HepG2 (cell line): ENCODE results near the gene GALNT10. TPM values are rescaled to one million over a fixed set of nuclear protein-coding genes. Genes with fewer than 3 reads are reported as not detected.

Experiments
- ATAC-seq: fragments of 200-7000 bp; cut with Tn5 transposase; 3 replicates; pipeline ENCODE4 v1.9.1; 2020; ENCODE audit warnings: mild to moderate bottlenecking, moderate library complexity
- BruUV-seq: library from RNA; stranded (reverse); fragments of 400-500 nt; replicated peaks from 2 replicates; lab custom pipeline; 2021; lab: Mats Ljungman, UMichigan
- CTCF ChIA-PET: fragments of 300-600 bp; formaldehyde crosslinking; extraction: SDS; loops from one replicate; lab custom pipeline; 2021; ENCODE audit warnings: low total read pairs, inconsistent platforms, low intra/inter-chr PET ratio; lab: Yijun Ruan, JAX
- POLR2A ChIA-PET: fragments of 350-600 bp; sonication (Branson Sonifier 250); formaldehyde crosslinking; loops from one replicate; lab custom pipeline; 2020; ENCODE audit warnings: antibody characterized with exemption, inconsistent platforms; lab: Yijun Ruan, JAX
- DNase-seq: peaks from one replicate; pipeline ENCODE4 v3.0.0-alpha.2; 2015; ENCODE audit warnings: low spot score
- FAIRE-seq: peaks from 3 replicates; lab custom pipeline; 2011; peaks lifted over from hg19 to GRCh38; lab: Jason Lieb, UNC
- H2AFZ ChIP-seq: one replicate; pipeline ENCODE4 v1.6.1; 2011; ENCODE audit warnings: low read length, inconsistent platforms
- H3K27ac ChIP-seq: fragments of 300-600 bp; 3 replicates; pipeline ENCODE4 v1.8.0; 2011; ENCODE audit warnings: mixed run types, mild to moderate bottlenecking, mixed read lengths, low read length, inconsistent platforms; ENCODE audit not compliant: insufficient read depth; ENCODE audit errors: extremely low read length
- H3K27me3 ChIP-seq, 2 experiments: fragments of 200-600 bp in 1 of 2; 2 replicates in 1 of 2; 3 replicates in 1 of 2; pipeline versions ENCODE4 v1.6.0 to v1.8.0; 2011; ENCODE audit warnings: low read length in 2 of 2, mild to moderate bottlenecking in 2 of 2, moderate library complexity in 2 of 2, inconsistent platforms in 1 of 2; ENCODE audit not compliant: insufficient read depth in 2 of 2, control insufficient read depth in 1 of 2
- H3K36me3 ChIP-seq, 2 experiments: fragments of 200-600 bp in 1 of 2; replicated peaks in 1 of 2; 2 replicates in 1 of 2; 3 replicates in 1 of 2; pipeline versions ENCODE4 v1.5.1 to v1.8.0; 2011; ENCODE audit warnings: low read length in 2 of 2, inconsistent platforms in 1 of 2; ENCODE audit not compliant: insufficient read depth in 2 of 2, control insufficient read depth in 1 of 2
- H3K4me1 ChIP-seq: 2 replicates; pipeline ENCODE4 v1.5.1; 2012; ENCODE audit warnings: low read length, inconsistent platforms; ENCODE audit not compliant: insufficient read depth
- H3K4me2 ChIP-seq: 2 replicates; pipeline ENCODE4 v1.6.0; 2011; ENCODE audit warnings: low read depth, low read length, inconsistent platforms
- H3K4me3 ChIP-seq, 3 experiments: fragments of 200-600 bp in 1 of 3; sonication (generic), shearing (Covaris generic) in 1 of 3; replicated peaks in 1 of 3; 2 replicates each; pipeline ENCODE4 v1.5.1; 2011 to 2016; ENCODE audit warnings: low read length in 3 of 3, inconsistent platforms in 2 of 3, low read depth in 2 of 3, mild to moderate bottlenecking in 2 of 3, control low read depth in 1 of 3, mixed read lengths in 1 of 3; ENCODE audit not compliant: insufficient read depth in 1 of 3
- H3K79me2 ChIP-seq: one replicate; pipeline ENCODE4 v1.6.1; 2011; ENCODE audit warnings: low read length, inconsistent platforms; ENCODE audit not compliant: insufficient read depth
- H3K9ac ChIP-seq: 2 replicates; pipeline ENCODE4 v1.6.0; 2011; ENCODE audit warnings: mild to moderate bottlenecking, low read depth, low read length, inconsistent platforms; ENCODE audit not compliant: insufficient read depth
- H3K9me3 ChIP-seq: 2 replicates; pipeline ENCODE4 v1.5.1; 2012; ENCODE audit warnings: mild to moderate bottlenecking, low read length
- H4K20me1 ChIP-seq: 2 replicates; pipeline ENCODE4 v1.6.0; 2011; ENCODE audit warnings: inconsistent platforms, mild to moderate bottlenecking, low read length, moderate library complexity; ENCODE audit not compliant: insufficient read depth
- FOXC1 ChIP-seq: sonication (generic); formaldehyde crosslinking; IDR thresholded peaks from 2 replicates; pipeline ENCODE4 v1.8.0; 2022; ENCODE audit warnings: mild to moderate bottlenecking, missing genetic modification reagents, borderline replicate concordance
- ZKSCAN1 ChIP-seq: fragments of 150-350 bp; IDR thresholded peaks from 2 replicates; pipeline ENCODE4 v1.6.1; 2014; ENCODE audit warnings: low read length
- ZNF629 ChIP-seq: sonication (generic); formaldehyde crosslinking; conservative IDR thresholded peaks from 2 replicates; pipeline ENCODE4 v1.5.0; 2020; ENCODE audit warnings: missing genetic modification reagents
- WGBS: methylation state at CpG from one replicate; pipeline ENCODE4 v1.1.6; 2017; ENCODE audit warnings: low lambda C conversion rate; 5-methylcytosine and 5-hydroxymethylcytosine counted together
- in situ Hi-C: cut with HindIII; loops from 2 replicates; pipeline ENCODE4 v1.10.0; 2017; ENCODE audit warnings: low pct_unique_long_range_greater_than_20kb; ENCODE audit not compliant: extremely low pct_ligation_motif_present
- intact Hi-C: fragments of 100-400 bp; cut with micrococcal nuclease; formaldehyde crosslinking; loops from one replicate; pipeline ENCODE4 v1.10.0; 2022; ENCODE audit not compliant: unreplicated experiment
- polyA plus RNA-seq, 8 experiments: library from polyadenylated mRNA; depleted of rRNA in 3 of 8; stranded (reverse) in 7 of 8; unstranded in 1 of 8; fragments of >200 nt; fragmentation: Illumina TruSeq in 4 of 8; extraction: Trizol in 4 of 8; gene quantifications; 2 replicates each; pipeline versions ENCODE4 v1.2.1 to v1.2.3, GENCODE V29; 2011 to 2016; ENCODE audit warnings: low read depth in 4 of 8, missing spikeins in 1 of 8, mixed read lengths in 1 of 8; ENCODE audit not compliant: insufficient read depth in 1 of 8
- total RNA-seq, 5 experiments: library from RNA; depleted of rRNA; stranded (reverse); fragments of >200 nt; fragmentation: Illumina TruSeq; extraction: Trizol; gene quantifications; 2 replicates each; pipeline ENCODE4 v1.2.3, GENCODE V29; 2016; ENCODE audit warnings: low read depth in 1 of 5
- TF ChIP-seq, protein P1 (sequence below), 2 experiments: fragments of 450-650 bp in 1 of 2; sonication (generic) in 1 of 2; formaldehyde crosslinking in 1 of 2; IDR thresholded peaks; 2 replicates each; pipeline versions ENCODE4 v1.6.1 to v1.8.0; 2016 to 2022; ENCODE audit warnings: antibody characterized with exemption in 1 of 2, mild to moderate bottlenecking in 1 of 2, missing genetic modification reagents in 1 of 2

The GALNT10 gene
- total and polyA plus RNA-seq, 2 of the 13 experiments (the other 11 are each of a cell fraction or from before 2014, with no cell fraction given): 8.1 to 11.2 TPM

DNA sequence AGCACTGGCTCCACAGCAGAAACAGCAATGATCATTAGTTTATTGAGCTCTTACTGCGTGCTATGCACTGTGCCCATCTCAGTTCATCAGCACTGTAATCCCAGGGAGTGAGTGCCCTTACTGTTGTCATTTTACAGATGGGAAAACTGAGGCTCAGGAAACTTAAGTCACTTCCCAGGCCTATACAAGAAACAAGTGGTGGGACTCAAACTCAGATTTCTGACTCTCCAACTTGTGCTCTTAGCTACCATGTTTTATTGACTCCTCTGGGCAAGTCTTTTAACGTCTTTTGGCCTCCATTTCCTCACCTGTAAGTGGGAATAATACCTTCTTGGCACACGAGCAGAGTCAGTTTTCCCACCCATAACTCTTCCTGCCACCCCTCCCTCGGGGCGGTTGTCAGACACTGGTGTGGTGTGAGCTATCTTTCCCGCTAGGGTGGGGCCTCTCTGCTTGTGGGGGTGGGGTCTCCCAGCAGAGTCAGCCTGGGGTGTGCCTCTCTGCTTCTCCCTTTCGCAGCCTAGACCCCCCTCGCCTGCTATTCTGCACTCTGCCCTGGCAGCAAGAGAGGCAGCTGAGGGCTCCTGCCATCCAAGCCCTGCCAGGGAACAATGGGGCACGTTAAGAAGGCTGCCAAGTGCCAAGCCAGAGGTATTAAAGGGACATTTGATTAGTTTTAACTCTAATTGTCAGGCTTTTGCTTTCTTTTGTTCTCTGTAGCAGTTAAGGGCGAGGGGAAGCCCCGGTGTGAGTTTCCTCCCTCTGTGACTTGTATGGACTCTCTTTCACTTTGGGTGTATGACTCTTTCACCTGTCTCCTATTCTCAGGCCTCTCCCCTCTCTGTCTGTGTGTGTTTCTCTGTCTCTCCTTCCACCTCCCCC is 12.1 kb downstream of the GALNT10 start:
- ChIA-PET CTCF (no interaction called here), POLR2A (no interaction called here)
- Histone ChIP-seq H2AFZ (no peak overlapping the region), H3K27me3 (no peaks in the 10 kb centered on the region), H4K20me1 (no peaks in the 10 kb centered on the region), H3K9me3 (no peaks in the 10 kb centered on the region), H3K9ac (no peak overlapping the region), H3K36me3 (peaks cover 0 to 2% of the 10 kb centered on the region in 2 experiments; a peak in 1 of 5 replicates), H3K79me2 (no peaks in the 10 kb centered on the region), H3K4me2 (no peak overlapping the region), H3K27ac (no peak overlapping the region), H3K4me1 (peaks cover 32% of the 10 kb centered on the region), H3K4me3 (no peak overlapping the region)
- no TSS peak for BruUV-seq
- intact Hi-C loops (no loop called here), in situ Hi-C loops (no loop called here)
- 88% methylated on average over 10 of the region's 11 CpGs for WGBS
- DNase-seq (no peak), FAIRE-seq (no peak), ATAC-seq (no peak)
- TF ChIP-seq ZNF629 (0 out of 2 replicates have a peak, but pooled peaks have one; percentile 24), ZKSCAN1 (no peak)

- no peaks in the 10 kb centered on the region for H4K20me1 ChIP-seq
- in situ Hi-C loops (no loop called here), intact Hi-C loops (no loop called here)
- H3K36me3 ChIP-seq: no peaks in the 10 kb centered on the region
- DNase-seq (no peak), FAIRE-seq (no peak), ATAC-seq (no peak)
- BruUV-seq: no TSS peak
- H3K27ac ChIP-seq: no peak overlapping the region
- H3K4me3 ChIP-seq: no peak overlapping the region
- no peaks in the 10 kb centered on the region for H3K79me2 ChIP-seq
- ChIA-PET CTCF (no interaction called here), POLR2A (no interaction called here)
- H3K27me3 ChIP-seq: no peaks in the 10 kb centered on the region
- WGBS: 96% methylated on average over 4 of the region's 4 CpGs
- no peak overlapping the region for H3K9ac ChIP-seq
- H3K4me1 ChIP-seq: peaks cover 26% of the 10 kb centered on the region
- no peak overlapping the region for H2AFZ ChIP-seq
- H3K9me3 ChIP-seq: no peaks in the 10 kb centered on the region
- H3K4me2 ChIP-seq: no peak overlapping the region
- TF ChIP-seq FOXC1 (CRISPR knock-in tag): no peak
- TF ChIP-seq, protein P1, sequence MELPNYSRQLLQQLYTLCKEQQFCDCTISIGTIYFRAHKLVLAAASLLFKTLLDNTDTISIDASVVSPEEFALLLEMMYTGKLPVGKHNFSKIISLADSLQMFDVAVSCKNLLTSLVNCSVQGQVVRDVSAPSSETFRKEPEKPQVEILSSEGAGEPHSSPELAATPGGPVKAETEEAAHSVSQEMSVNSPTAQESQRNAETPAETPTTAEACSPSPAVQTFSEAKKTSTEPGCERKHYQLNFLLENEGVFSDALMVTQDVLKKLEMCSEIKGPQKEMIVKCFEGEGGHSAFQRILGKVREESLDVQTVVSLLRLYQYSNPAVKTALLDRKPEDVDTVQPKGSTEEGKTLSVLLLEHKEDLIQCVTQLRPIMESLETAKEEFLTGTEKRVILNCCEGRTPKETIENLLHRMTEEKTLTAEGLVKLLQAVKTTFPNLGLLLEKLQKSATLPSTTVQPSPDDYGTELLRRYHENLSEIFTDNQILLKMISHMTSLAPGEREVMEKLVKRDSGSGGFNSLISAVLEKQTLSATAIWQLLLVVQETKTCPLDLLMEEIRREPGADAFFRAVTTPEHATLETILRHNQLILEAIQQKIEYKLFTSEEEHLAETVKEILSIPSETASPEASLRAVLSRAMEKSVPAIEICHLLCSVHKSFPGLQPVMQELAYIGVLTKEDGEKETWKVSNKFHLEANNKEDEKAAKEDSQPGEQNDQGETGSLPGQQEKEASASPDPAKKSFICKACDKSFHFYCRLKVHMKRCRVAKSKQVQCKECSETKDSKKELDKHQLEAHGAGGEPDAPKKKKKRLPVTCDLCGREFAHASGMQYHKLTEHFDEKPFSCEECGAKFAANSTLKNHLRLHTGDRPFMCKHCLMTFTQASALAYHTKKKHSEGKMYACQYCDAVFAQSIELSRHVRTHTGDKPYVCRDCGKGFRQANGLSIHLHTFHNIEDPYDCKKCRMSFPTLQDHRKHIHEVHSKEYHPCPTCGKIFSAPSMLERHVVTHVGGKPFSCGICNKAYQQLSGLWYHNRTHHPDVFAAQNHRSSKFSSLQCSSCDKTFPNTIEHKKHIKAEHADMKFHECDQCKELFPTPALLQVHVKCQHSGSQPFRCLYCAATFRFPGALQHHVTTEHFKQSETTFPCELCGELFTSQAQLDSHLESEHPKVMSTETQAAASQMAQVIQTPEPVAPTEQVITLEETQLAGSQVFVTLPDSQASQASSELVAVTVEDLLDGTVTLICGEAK (IDR thresholded peaks at IDR 0.05): no peak
- TF ChIP-seq, protein P1 (CRISPR knock-in tag; IDR thresholded peaks at IDR 0.05): peak; percentile 82; the same call in 1 of the 2 replicates
Measured at GRCh38 chr5:154203798-154204578, 13.5 kb downstream of the GALNT10 start.
